Activated T-cell treated with anti-CD3 and anti-CD28 coated beads, Interleukin-2, amount 50 U/mL, for 72 hours (primary cell): ENCODE measurements around the gene ZNRF1. TPM values are rescaled to one million over a fixed set of nuclear protein-coding genes. Genes with fewer than 3 reads are reported as not detected.

Experiments used
- ATAC-seq, 2 donors: fragments of 150-1000 bp; cut with Tn5 transposase; replicated peaks in 1 of 2; 2 replicates each; pipeline ENCODE4 v1.10.0; 2021; ENCODE audit warnings: moderate library complexity in 2 of 2, mild to moderate bottlenecking in 1 of 2
- DNase-seq, 2 donors: peaks; one replicate each; pipeline ENCODE4 v3.0.0; 2021 to 2022; ENCODE audit warnings: mixed read lengths in 1 of 2
- H3K27ac Mint-ChIP-seq: one replicate; pipeline ENCODE4 v1.8.0; 2022; ENCODE audit warnings: mild to moderate bottlenecking, moderate library complexity, mixed read lengths
- H3K27me3 Mint-ChIP-seq: one replicate; pipeline ENCODE4 v1.8.0; 2022; ENCODE audit warnings: low read depth, mixed read lengths
- H3K36me3 Mint-ChIP-seq, 2 donors: one replicate each; pipeline ENCODE4 v1.8.0; 2022; ENCODE audit warnings: mixed read lengths in 2 of 2, mild to moderate bottlenecking in 1 of 2; ENCODE audit not compliant: insufficient read depth in 2 of 2
- H3K4me1 Mint-ChIP-seq: one replicate; pipeline ENCODE4 v1.8.0; 2022; ENCODE audit warnings: low read depth, mixed read lengths
- H3K4me3 Mint-ChIP-seq, 2 donors: one replicate each; pipeline ENCODE4 v1.8.0; 2022; ENCODE audit warnings: mild to moderate bottlenecking in 2 of 2, mixed read lengths in 2 of 2, moderate library complexity in 2 of 2
- H3K9me3 Mint-ChIP-seq, 2 donors: one replicate each; pipeline ENCODE4 v1.8.0; 2022; ENCODE audit warnings: mixed read lengths in 2 of 2
- total RNA-seq, 2 donors: library from RNA; stranded (reverse); gene quantifications; one replicate each; pipeline ENCODE4 v1.2.3, GENCODE V29; 2022

Gene ZNRF1
- total RNA-seq, 2 donors from 2014 or later: 42.9 to 69.1 TPM

GRCh38 chr16:74990832-74991231 is 8.0 kb upstream of the ZNRF1 start:
- H3K36me3 Mint-ChIP-seq: no peaks in the 10 kb centered on the region
- H3K4me1 Mint-ChIP-seq: no peaks in the 10 kb centered on the region
- ATAC-seq (no peak), DNase-seq (no peak)
- no peak overlapping the region for H3K27ac Mint-ChIP-seq
- H3K27me3 Mint-ChIP-seq: peaks cover 11% of the 10 kb centered on the region
- H3K4me3 Mint-ChIP-seq: no peak overlapping the region
- H3K9me3 Mint-ChIP-seq: no peaks in the 10 kb centered on the region

- Mint-ChIP-seq H3K36me3 (no peaks in the 10 kb centered on the region), H3K4me1 (no peaks in the 10 kb centered on the region), H3K9me3 (peaks cover 0 to 2% of the 10 kb centered on the region in 2 donors), H3K27me3 (peaks cover 11% of the 10 kb centered on the region), H3K4me3 (no peak overlapping the region), H3K27ac (no peak overlapping the region)
- no peak for DNase-seq
- no peak for ATAC-seq
Observed at GRCh38 chr16:74991268-74991592, 7.6 kb upstream of the ZNRF1 start.

- Mint-ChIP-seq H3K36me3 (no peaks in the 10 kb centered on the region), H3K27me3 (peaks cover 11% of the 10 kb centered on the region), H3K4me1 (no peaks in the 10 kb centered on the region), H3K4me3 (no peak overlapping the region), H3K27ac (no peak overlapping the region), H3K9me3 (peaks cover 0 to 2% of the 10 kb centered on the region in 2 donors)
- DNase-seq (no peak), ATAC-seq (no peak)
Observed at GRCh38 chr16:74991593-74992403, 7.0 kb upstream of the ZNRF1 start.

GRCh38 chr16:74995986-74996385 is 2.8 kb upstream of the ZNRF1 start:
- H3K27me3 Mint-ChIP-seq: peaks cover 22% of the 10 kb centered on the region
- peaks cover 0 to 2% of the 10 kb centered on the region in 2 donors for H3K36me3 Mint-ChIP-seq
- H3K4me3 Mint-ChIP-seq: no peak overlapping the region
- ATAC-seq: no peak
- peaks cover 0 to 2% of the 10 kb centered on the region in 2 donors for H3K9me3 Mint-ChIP-seq
- no peak for DNase-seq
- H3K27ac Mint-ChIP-seq: no peak overlapping the region
- peaks cover 15% of the 10 kb centered on the region for H3K4me1 Mint-ChIP-seq

GRCh38 chr16:74997042-74997491 is 1.8 kb upstream of the ZNRF1 start:
- no peak for ATAC-seq
- Mint-ChIP-seq H3K4me1 (peaks cover 26% of the 10 kb centered on the region), H3K9me3 (peaks cover 0 to 2% of the 10 kb centered on the region in 2 donors), H3K4me3 (no peak overlapping the region), H3K27ac (peak overlapping the region; percentile 40), H3K27me3 (peaks cover 28% of the 10 kb centered on the region), H3K36me3 (peaks cover 0 to 2% of the 10 kb centered on the region in 2 donors)
- no peak for DNase-seq

GRCh38 chr16:74999219-74999608 is 390 bp downstream of the ZNRF1 start:
- ATAC-seq (peak; percentile 43), DNase-seq (peak; percentile 42)
- peaks cover 5 to 6% of the 10 kb centered on the region in 2 donors for H3K36me3 Mint-ChIP-seq
- H3K4me1 Mint-ChIP-seq: peaks cover 47% of the 10 kb centered on the region
- H3K27ac Mint-ChIP-seq: no peak overlapping the region
- peak overlapping the region; percentile 94 to 98 for H3K4me3 Mint-ChIP-seq
- peaks cover 20% of the 10 kb centered on the region for H3K27me3 Mint-ChIP-seq
- H3K9me3 Mint-ChIP-seq: peaks cover 0 to 2% of the 10 kb centered on the region in 2 donors

- peak; percentile 54 to 57 for ATAC-seq
- Mint-ChIP-seq H3K4me1 (peaks cover 54% of the 10 kb centered on the region), H3K9me3 (peaks cover 0 to 2% of the 10 kb centered on the region in 2 donors), H3K27me3 (peaks cover 17% of the 10 kb centered on the region), H3K27ac (no peak overlapping the region), H3K4me3 (peak overlapping the region; percentile 94 to 98), H3K36me3 (peaks cover 6 to 7% of the 10 kb centered on the region in 2 donors)
- peak; percentile 75 to 76 for DNase-seq
Observed at GRCh38 chr16:74999609-75000480, 1.0 kb downstream of the ZNRF1 start.

GRCh38 chr16:75000481-75001081 is 1.8 kb downstream of the ZNRF1 start:
- no peak for ATAC-seq
- peak overlapping the region; percentile 70 for H3K27ac Mint-ChIP-seq
- peak overlapping the region; percentile 94 to 98 for H3K4me3 Mint-ChIP-seq
- peaks cover 56% of the 10 kb centered on the region for H3K4me1 Mint-ChIP-seq
- peaks cover 6 to 7% of the 10 kb centered on the region in 2 donors for H3K36me3 Mint-ChIP-seq
- DNase-seq: no peak
- peaks cover 0 to 2% of the 10 kb centered on the region in 2 donors for H3K9me3 Mint-ChIP-seq
- H3K27me3 Mint-ChIP-seq: peaks cover 17% of the 10 kb centered on the region

GRCh38 chr16:75002474-75002873 is 3.6 kb downstream of the ZNRF1 start:
- H3K4me3 Mint-ChIP-seq: peak overlapping the region; percentile 43 to 98
- peaks cover 17% of the 10 kb centered on the region for H3K27me3 Mint-ChIP-seq
- H3K27ac Mint-ChIP-seq: no peak overlapping the region
- peaks cover 6 to 7% of the 10 kb centered on the region in 2 donors for H3K36me3 Mint-ChIP-seq
- peaks cover 56% of the 10 kb centered on the region for H3K4me1 Mint-ChIP-seq
- no peaks in the 10 kb centered on the region for H3K9me3 Mint-ChIP-seq
- ATAC-seq: no peak
- no peak for DNase-seq

- H3K9me3 Mint-ChIP-seq: no peaks in the 10 kb centered on the region
- peak overlapping the region in 1 of 2 donors; percentile 63 for H3K4me3 Mint-ChIP-seq
- DNase-seq: no peak
- H3K4me1 Mint-ChIP-seq: peaks cover 61% of the 10 kb centered on the region
- H3K27ac Mint-ChIP-seq: peak overlapping the region; percentile 8
- H3K27me3 Mint-ChIP-seq: peaks cover 17% of the 10 kb centered on the region
- H3K36me3 Mint-ChIP-seq: peaks cover 6 to 9% of the 10 kb centered on the region in 2 donors
- ATAC-seq: no peak
Observed at GRCh38 chr16:75003931-75004330, 5.1 kb downstream of the ZNRF1 start.

- Mint-ChIP-seq H3K36me3 (peaks cover 6 to 9% of the 10 kb centered on the region in 2 donors), H3K27ac (peak overlapping the region; percentile 75), H3K4me1 (peaks cover 66% of the 10 kb centered on the region), H3K27me3 (peaks cover 17% of the 10 kb centered on the region), H3K9me3 (no peaks in the 10 kb centered on the region), H3K4me3 (peak overlapping the region in 1 of 2 donors; percentile 63)
- ATAC-seq: no peak
- no peak for DNase-seq
Observed at GRCh38 chr16:75004460-75004859, 5.6 kb downstream of the ZNRF1 start.

- Mint-ChIP-seq H3K9me3 (no peaks in the 10 kb centered on the region), H3K36me3 (peaks cover 6 to 8% of the 10 kb centered on the region in 2 donors), H3K27ac (no peak overlapping the region), H3K27me3 (peaks cover 9% of the 10 kb centered on the region), H3K4me3 (no peak overlapping the region), H3K4me1 (peaks cover 70% of the 10 kb centered on the region)
- no peak for DNase-seq
- ATAC-seq: no peak
Observed at GRCh38 chr16:75005697-75006096, 6.9 kb downstream of the ZNRF1 start.

GRCh38 chr16:75007443-75007842 is 8.6 kb downstream of the ZNRF1 start:
- Mint-ChIP-seq H3K4me1 (peaks cover 70% of the 10 kb centered on the region), H3K27me3 (no peaks in the 10 kb centered on the region), H3K4me3 (no peak overlapping the region), H3K36me3 (peaks cover 6 to 7% of the 10 kb centered on the region in 2 donors), H3K27ac (no peak overlapping the region), H3K9me3 (no peaks in the 10 kb centered on the region)
- DNase-seq (no peak), ATAC-seq (no peak)
